Measurements from ENCODE around the gene GARRE1. TPM values are rescaled to one million over a fixed set of nuclear protein-coding genes. Genes with fewer than 3 reads are reported as not detected.
"Not testable (repeated sequence)": the region's sequence is repeated elsewhere in the genome, so short reads cannot be mapped to it uniquely, and the experiment has no call there.

GARRE1 gene
- total and polyA plus RNA-seq, 12 donors = 5.1 to 20.9 (median 13.5) TPM

GRCh38 chr19:34213283-34213682 is 41.1 kb upstream of the GARRE1 start:
- WGBS, 4 donors = 83 to 90% (median 84%) methylated on average over 2 of the region's 2 CpGs
- Histone ChIP-seq H3K36me3 (replicated peaks in 1 of 2) (peaks cover 0 to 36% of the 10 kb centered on the region in 2 donors), H3K27ac (no peak overlapping the region), H3K4me3 (no peak overlapping the region), H3K9me3 (replicated peaks in 1 of 3) (no peaks in the 10 kb centered on the region), H3K27me3 (no peaks in the 10 kb centered on the region), H3K4me1 (replicated peaks in 1 of 2) (peaks cover 3 to 19% of the 10 kb centered on the region in 2 donors)
- DNase-seq = no peak
- TF ChIP-seq POLR2A (IDR thresholded peaks at IDR 0.05) (no peak), CTCF (IDR thresholded peaks at IDR 0.05) (no peak)
- intact Hi-C loops (cut with DNase I) = no loop called here

- Histone ChIP-seq H3K27ac (no peak overlapping the region), H3K4me3 (no peak overlapping the region), H3K36me3 (replicated peaks in 1 of 2) (peaks cover 0 to 36% of the 10 kb centered on the region in 2 donors), H3K9me3 (replicated peaks in 1 of 3) (no peaks in the 10 kb centered on the region), H3K4me1 (replicated peaks in 1 of 2) (peaks cover 4 to 24% of the 10 kb centered on the region in 2 donors), H3K27me3 (no peaks in the 10 kb centered on the region)
- TF ChIP-seq POLR2A (IDR thresholded peaks at IDR 0.05) (no peak), CTCF (IDR thresholded peaks at IDR 0.05) (no peak)
- intact Hi-C loops (cut with DNase I) = no loop called here
- no peak for DNase-seq
- WGBS, 4 donors = 97 to 99% (median 97%) methylated on average over 4 of the region's 4 CpGs
These were observed 40.3 kb upstream of the GARRE1 start for GRCh38 chr19:34214040-34214439.

GRCh38 chr19:34215006-34215665 is 39.2 kb upstream of the GARRE1 start:
- Histone ChIP-seq H3K36me3 (replicated peaks in 1 of 2) (peaks cover 0 to 35% of the 10 kb centered on the region in 2 donors), H3K9me3 (replicated peaks in 1 of 3) (no peaks in the 10 kb centered on the region), H3K27ac (no peak overlapping the region), H3K4me3 (no peak overlapping the region), H3K4me1 (replicated peaks in 1 of 2) (peaks cover 4 to 24% of the 10 kb centered on the region in 2 donors), H3K27me3 (no peaks in the 10 kb centered on the region)
- TF ChIP-seq POLR2A (IDR thresholded peaks at IDR 0.05) = no peak
- no peak for TF ChIP-seq CTCF (IDR thresholded peaks at IDR 0.05)
- intact Hi-C loops (cut with DNase I) = no loop called here
- 92 to 98% (median 94%) methylated on average over 3 of the region's 3 CpGs for WGBS, 4 donors
- no peak for DNase-seq

GRCh38 chr19:34215666-34216038 is 38.7 kb upstream of the GARRE1 start:
- no peaks in the 10 kb centered on the region for H3K9me3 ChIP-seq (replicated peaks in 1 of 3)
- WGBS, 4 donors = 95 to 98% (median 97%) methylated on average over 3 of the region's 3 CpGs
- no peak overlapping the region for H3K4me3 ChIP-seq
- no peak overlapping the region for H3K27ac ChIP-seq
- TF ChIP-seq POLR2A (IDR thresholded peaks at IDR 0.05) (no peak), CTCF (IDR thresholded peaks at IDR 0.05) (no peak)
- no peak for DNase-seq
- peaks cover 4 to 24% of the 10 kb centered on the region in 2 donors for H3K4me1 ChIP-seq (replicated peaks in 1 of 2)
- peaks cover 0 to 31% of the 10 kb centered on the region in 2 donors for H3K36me3 ChIP-seq (replicated peaks in 1 of 2)
- H3K27me3 ChIP-seq = no peaks in the 10 kb centered on the region
- intact Hi-C loops (cut with DNase I) = no loop called here

GRCh38 chr19:34216745-34217219 is 37.6 kb upstream of the GARRE1 start:
- H3K9me3 ChIP-seq (replicated peaks in 1 of 3); intact Hi-C loops (cut with DNase I); H3K4me3 ChIP-seq; H3K27ac ChIP-seq; H3K27me3 ChIP-seq; DNase-seq: not testable (repeated sequence)
- Histone ChIP-seq H3K4me1 (replicated peaks in 1 of 2) (peaks cover 4 to 24% of the 10 kb centered on the region in 2 donors), H3K36me3 (replicated peaks in 1 of 2) (peaks cover 0 to 31% of the 10 kb centered on the region in 2 donors)
- WGBS, 4 donors = 84 to 92% (median 88%) methylated on average over 14 of the region's 14 CpGs

Measured in adrenal gland (tissue), 12 donors.